GM19395 (cell line): ENCODE measurements around the gene BCDIN3D.
"Not testable (repeated sequence)": the region's sequence is repeated elsewhere in the genome, so short reads cannot be mapped to it uniquely, and the experiment has no call there.

Experiments used
- ATAC-seq: cut with Tn5 transposase; IDR thresholded peaks from one replicate; pipeline ENCODE4 v1.9.1; 2021; ENCODE audit warnings: mild to moderate bottlenecking, moderate library complexity; ENCODE audit not compliant: unreplicated experiment

The BCDIN3D gene

DNA sequence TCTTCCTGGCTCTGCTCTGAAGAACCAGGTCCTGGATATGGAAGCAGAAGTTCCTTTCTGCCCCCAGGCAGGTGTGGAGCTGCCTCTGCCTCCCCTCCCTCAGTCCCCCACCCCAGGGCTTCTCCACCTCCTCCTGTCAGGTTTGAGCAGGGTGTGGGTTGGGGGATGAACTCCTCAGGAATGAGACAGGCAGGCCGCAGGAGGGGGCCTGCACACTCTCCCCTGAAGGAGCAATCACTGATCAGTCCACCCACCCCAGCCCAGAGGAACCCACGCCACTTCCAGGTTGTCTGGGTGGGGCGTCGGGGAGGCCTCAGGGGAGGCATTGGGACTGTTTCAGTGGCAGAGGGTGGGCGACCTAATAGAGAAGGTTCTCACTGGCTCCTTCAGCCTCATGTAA, 34.2 kb upstream of the BCDIN3D start:
- ATAC-seq = no peak

- no peak for ATAC-seq
Measured at GRCh38 chr12:49876070-49876469, 33.2 kb upstream of the BCDIN3D start.

DNA sequence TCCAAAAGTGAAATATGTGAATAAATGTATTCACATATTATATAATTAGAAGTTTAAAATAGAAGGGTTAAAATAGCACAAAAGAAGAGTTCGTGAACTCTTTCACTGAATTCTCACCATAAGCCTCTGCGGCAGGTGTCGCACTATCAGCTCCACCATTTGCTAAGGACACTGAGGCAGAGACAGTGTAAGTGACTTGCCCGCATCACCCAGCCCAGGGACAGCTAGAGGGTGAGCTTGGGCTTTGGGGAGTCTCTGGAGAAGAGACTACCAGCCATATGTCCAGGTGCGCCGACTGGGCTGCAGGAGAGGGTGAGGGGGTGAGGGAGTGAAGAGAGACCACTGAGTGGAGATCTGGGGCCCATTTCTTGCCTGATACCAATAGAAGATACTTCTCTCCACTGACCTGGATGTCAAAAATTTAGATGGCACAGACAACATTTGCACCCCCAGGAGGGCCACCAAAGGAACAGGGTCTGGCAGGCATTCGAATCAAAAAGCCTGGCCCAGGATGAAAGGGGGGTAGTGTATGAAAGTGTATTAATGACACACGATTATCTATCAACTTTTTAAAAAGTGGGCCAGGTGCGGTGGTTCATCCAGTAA, 32.3 kb upstream of the BCDIN3D start:
- ATAC-seq = no peak

GRCh38 chr12:49874142-49874897, 31.4 kb upstream of the BCDIN3D start:
- ATAC-seq = no peak

DNA sequence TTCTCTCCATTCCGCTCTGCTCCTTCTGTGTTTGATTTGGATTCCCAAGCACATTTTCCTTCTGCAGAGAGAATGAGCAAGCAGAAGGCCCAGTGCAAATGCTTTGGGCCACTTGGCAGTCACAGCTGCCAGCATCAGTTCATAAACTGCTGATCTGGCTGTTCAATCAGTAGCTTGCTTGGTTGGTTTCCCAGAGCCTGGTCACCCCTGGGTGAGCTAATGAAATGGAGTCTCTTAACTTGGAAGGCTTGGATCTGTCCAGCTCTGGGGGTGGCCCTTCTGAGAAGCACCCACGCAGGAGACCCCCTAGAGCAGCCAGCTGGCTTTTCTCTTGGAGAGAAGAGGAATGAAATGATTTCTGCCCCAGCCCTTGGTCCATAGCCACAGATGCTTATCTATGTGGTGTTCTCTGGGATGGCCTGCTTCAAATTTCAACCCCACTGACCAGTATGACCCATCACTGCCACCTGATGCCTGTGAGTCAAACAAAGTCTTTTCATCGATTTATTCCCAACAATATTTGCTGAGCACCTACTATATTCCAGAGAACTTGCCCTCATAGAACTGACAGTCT, 30.5 kb upstream of the BCDIN3D start:
- ATAC-seq = no peak

DNA sequence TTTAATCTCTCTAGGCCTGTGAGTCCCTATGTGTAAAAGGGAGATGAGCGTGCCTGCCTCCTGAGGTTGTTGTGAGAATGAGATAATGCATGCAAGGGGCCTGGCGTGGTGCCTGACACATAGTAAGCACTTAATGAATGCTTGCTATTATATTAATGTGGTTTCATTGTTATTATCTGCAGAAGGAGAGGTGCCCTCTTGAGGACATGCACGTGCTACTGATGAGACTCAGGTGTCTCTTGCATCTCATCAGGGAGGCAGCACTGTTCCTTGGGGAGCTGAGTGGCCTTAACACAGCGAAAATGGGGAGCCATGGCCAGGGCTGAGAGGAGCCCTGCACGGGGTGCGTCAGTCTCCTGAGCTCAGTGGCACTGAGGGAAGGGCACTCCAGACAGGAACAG, 29.9 kb upstream of the BCDIN3D start:
- no peak for ATAC-seq

DNA sequence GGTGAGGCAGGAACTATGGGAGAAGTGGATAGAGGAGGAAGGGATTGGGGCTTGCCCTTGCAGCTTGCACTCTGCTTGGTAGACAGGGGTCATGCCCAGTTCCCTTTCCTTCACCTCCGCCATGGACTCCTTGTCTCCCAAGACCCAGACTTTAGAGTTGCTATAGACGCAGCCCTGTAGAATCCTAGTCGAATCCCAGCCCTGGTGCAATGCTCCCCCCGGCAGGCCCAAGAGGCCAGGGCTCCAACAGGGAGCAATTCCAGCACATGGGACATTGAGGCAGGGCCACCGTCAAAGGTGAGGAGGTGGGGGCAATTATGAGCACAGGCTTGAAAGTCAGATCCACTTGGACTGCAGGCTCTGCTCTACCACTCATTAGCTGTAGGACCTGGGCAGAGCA, 29.5 kb upstream of the BCDIN3D start:
- ATAC-seq = no peak

- not testable (repeated sequence) for ATAC-seq
Measured at GRCh38 chr12:49871811-49872251, 28.9 kb upstream of the BCDIN3D start.

DNA sequence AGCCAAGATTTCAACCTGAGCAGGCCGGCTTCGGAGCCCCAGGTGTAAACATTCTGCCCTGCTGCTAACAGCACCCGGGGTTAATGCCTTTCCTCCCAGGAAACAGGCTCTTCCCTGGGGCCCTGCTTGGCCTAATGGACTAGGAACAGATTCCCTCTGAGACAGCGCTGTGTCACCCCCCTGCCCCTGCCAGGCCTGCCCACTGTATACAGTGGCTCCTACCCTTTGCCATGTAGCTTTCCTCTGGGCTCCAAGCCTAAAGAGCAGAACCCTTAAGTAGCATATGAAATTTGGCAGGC, 28.3 kb upstream of the BCDIN3D start:
- no peak for ATAC-seq

DNA sequence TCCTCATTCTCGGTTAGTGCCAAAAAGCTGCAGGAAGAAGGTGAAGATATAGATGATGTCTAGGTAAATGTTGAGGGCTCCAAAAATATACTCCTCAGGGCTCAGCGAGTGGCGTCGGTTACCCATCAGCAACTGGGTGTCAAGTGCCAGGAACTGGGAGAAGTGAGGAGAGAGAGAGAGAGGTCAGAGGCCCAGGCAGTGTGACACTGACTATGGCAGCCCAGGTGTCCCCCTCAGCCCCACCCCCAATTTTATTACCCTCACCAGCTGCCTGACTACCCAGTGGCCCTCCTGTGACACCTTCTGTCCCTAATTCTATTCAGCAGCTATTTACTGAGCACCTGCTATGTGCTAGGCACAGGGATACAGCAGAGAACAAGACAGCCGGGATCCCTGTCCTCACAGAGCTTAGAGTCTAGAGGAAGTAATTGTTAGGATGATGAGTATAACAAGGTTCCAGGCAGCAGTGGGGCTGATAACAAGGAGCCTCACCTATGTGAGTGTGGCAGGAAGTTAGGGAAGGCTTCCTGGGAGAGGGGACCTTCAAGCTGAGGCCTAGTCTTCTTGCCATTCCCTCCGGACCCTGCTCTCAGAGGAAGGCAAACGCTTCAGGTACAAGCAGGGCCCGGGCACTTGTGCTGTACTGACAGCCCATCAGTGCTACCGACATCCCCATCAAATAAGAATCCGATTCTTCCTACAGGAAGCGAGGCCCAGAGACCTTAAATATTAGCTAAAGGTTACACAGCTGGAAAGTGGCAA, 27.8 kb upstream of the BCDIN3D start:
- ATAC-seq = no peak

DNA sequence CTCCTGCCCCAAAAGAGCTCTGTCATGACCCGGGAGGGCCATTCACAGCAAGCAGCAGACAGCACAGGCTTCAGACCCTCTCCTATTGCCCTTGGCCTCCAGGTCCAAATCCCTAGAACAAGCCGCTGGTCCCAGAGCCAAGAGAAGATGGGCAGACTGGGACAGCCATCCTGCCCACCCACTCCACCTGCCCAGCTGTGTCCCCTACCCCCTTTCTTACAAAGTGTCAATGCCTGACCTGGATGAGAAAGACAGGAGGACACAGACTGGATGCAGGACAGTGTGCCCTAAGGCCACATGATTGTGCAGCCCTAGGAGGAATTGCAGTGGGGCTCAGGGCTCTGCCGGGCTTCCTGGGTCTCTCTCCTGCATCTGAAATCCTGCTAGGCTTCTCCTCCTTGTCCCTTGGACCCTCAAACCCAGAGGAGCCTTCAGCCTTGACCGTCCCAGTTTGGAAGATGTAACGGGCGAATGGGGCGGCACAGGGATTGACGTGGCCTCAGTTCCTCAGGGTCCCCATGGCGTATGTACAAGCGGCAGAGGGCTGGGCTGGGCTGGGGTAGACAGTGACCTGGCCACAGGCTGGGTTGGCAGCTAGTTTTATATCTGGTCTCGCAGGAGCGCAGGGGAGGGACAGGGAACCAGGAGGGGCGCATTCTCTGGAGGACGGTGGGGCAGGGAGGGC, 27.1 kb upstream of the BCDIN3D start:
- no peak for ATAC-seq

- ATAC-seq = no peak
Measured at GRCh38 chr12:49868952-49869815, 26.3 kb upstream of the BCDIN3D start.

DNA sequence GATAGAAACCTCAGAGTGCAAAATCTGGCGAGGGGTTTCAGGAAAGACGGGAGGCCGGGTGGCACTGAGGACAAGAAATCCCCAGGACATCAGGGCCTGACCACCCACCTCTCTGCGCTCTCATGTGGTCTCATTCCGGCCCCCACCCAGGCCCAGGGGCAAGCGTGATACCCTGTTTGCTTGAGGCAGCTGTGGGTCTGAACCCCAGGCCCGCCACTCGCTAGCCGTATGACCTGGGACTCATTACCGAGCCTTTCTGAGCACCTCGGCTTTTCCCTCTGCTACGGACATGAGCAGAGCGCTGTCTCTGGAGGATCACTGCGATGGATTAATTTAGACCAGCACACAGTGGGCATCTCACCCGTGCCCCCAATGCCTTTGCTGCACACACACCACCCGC, 25.5 kb upstream of the BCDIN3D start:
- ATAC-seq = no peak

DNA sequence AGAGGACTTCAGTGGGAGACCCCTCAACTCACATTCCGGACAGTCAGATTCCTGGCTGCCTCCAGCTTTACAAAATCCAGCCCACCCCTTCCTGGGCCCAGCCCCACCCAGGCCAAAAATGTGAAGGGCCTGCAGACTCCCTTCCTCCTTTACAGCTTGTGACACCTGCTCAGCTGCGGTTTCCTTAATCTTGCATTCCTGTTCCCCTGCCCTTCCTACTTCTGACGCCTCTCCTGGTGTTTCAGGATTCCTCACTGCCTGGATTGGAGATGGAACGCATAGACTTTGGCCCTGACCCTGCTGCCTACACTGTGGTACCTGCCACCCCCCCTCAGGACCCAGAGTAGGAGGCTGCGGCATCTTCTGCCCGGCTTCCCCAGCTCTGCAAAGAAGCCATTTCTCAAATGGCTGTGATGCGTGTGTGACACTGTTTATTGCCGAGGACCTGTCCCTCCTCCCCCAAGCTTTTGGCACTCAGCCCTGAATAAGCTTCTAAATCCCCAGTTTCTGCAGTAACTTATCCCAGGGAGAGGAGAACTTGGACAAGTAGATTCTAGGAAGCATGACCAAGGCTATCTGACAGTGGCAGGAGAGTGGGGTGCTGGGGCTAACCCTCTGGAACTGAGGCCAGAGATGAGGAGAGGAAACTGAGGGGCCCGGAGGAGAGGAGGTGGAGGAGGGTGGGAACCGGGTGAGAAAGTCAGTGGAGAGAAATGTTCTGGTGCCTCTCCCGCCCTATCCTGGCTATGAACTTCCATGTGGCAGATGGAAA, 24.9 kb upstream of the BCDIN3D start:
- no peak for ATAC-seq

DNA sequence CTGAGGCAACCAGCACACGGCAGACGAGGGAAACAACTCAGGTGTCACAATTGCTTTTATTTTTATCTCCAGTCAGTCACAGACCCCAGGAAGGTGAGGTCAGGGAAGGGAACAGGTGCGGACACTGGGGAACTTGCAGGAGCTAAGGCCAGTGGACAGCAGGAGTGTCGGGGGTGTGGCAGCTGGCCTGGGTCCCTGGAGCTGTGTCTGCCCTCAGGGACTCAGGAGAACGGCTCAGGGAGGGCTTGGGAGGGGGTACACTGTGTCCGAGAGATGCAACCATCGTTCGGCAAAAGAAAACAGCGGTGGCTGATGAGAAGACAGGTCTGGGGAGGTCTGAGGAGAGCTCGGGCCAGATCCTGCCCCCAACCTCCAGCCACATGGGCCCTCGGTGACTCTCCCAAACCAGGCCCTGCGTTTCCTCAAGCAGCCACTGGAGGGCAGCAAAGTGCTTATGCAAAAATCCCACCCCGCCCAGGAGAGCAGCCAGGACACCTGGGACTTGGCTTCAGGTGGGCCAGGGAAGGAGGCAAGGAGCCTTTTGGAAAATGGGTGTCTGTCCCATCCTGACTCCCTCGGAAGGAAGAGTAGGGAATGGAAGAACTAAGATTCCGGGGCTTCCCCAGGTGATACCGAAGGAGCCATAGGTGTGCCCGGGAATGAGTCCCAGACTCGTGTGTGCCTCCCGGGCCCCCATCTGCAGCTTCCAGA, 24.1 kb upstream of the BCDIN3D start:
- no peak for ATAC-seq

DNA sequence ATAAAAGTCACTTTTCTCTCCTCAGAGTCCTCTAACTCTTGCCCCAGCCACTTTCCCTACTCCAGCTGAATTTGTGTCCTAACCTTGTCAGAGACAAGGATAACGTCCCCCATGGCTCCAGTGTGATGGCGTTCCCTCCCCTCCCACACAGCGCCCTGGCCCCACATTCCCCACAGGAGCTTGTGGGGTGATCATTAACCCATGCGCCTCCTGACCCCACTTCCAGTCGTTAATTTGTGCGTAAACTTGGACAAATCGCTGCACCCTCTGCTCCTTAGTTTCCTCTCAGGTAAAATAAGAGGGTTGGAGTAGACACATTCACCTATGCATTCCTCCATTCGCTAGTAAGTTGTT, 22.9 kb upstream of the BCDIN3D start:
- ATAC-seq = no peak

- ATAC-seq = no peak
Measured at GRCh38 chr12:49865109-49865781, 22.3 kb upstream of the BCDIN3D start.

GRCh38 chr12:49864798-49865090, 21.8 kb upstream of the BCDIN3D start:
- no peak for ATAC-seq
